Measurements from ENCODE around the gene SGO2. TPM values are rescaled to one million over a fixed set of nuclear protein-coding genes. Genes with fewer than 3 reads are reported as not detected.

SGO2 gene
- total and polyA plus RNA-seq, 2 experiments from 2014 or later: 6.3 to 14.5 TPM

- 95 to 99% methylated on average over 3 of the region's 3 CpGs for WGBS, 2 experiments (ENCODE audit: low coverage in 1 of 2, low lambda C conversion rate in 2 of 2, missing lambda C conversion rate in 2 of 2)
- Histone ChIP-seq H3K36me3 (ENCODE audit: low read depth) (no peaks in the 10 kb centered on the region), H3K9ac (no peak overlapping the region), H3F3A (ENCODE audit: insufficient read depth) (peaks cover 9% of the 10 kb centered on the region; the same call in 1 of the 2 replicates), H3K9me2 (ENCODE audit: insufficient read depth) (no peaks in the 10 kb centered on the region), H3K4me3 (no peak overlapping the region), H3K4me1 (ENCODE audit: insufficient read depth) (peaks cover 10% of the 10 kb centered on the region), H3K9me3 (ENCODE audit: low read depth) (no peaks in the 10 kb centered on the region), H3K4me2 (ENCODE audit: unreplicated experiment) (no peak overlapping the region), H3K27ac (no peak overlapping the region), H2AFZ (no peak overlapping the region), H4K20me1 (ENCODE audit: insufficient read depth) (no peaks in the 10 kb centered on the region), H3K27me3 (replicated peaks; ENCODE audit: insufficient read depth) (no peaks in the 10 kb centered on the region), H3K79me2 (ENCODE audit: insufficient read depth) (no peaks in the 10 kb centered on the region)
- TF ChIP-seq EZH2 (IDR thresholded peaks at IDR 0.05; ENCODE audit: insufficient read depth, poor library complexity, severe bottlenecking) (no peak), EZH2phosphoT487 (IDR thresholded peaks at IDR 0.05; ENCODE audit: insufficient read depth, low read depth) (no peak)
- DNase-seq: no peak
- in situ Hi-C loops (cut with MboI): no loop called here
These were observed 73.2 kb downstream of the SGO2 start for GRCh38 chr2:200599206-200599605.

- no peak overlapping the region for H3K4me3 ChIP-seq
- H3K9ac ChIP-seq: no peak overlapping the region
- H3F3A ChIP-seq (ENCODE audit: insufficient read depth): peaks cover 16% of the 10 kb centered on the region; the same call in 1 of the 2 replicates
- H3K4me1 ChIP-seq (ENCODE audit: insufficient read depth): peaks cover 18% of the 10 kb centered on the region
- H3K9me2 ChIP-seq (ENCODE audit: insufficient read depth): no peaks in the 10 kb centered on the region
- no peak overlapping the region for H3K4me2 ChIP-seq (ENCODE audit: unreplicated experiment)
- no peak overlapping the region for H2AFZ ChIP-seq
- in situ Hi-C loops (cut with MboI): no loop called here
- H3K27ac ChIP-seq: no peak overlapping the region
- no peaks in the 10 kb centered on the region for H4K20me1 ChIP-seq (ENCODE audit: insufficient read depth)
- no peaks in the 10 kb centered on the region for H3K9me3 ChIP-seq (ENCODE audit: low read depth)
- no peak for DNase-seq
- no peaks in the 10 kb centered on the region for H3K36me3 ChIP-seq (ENCODE audit: low read depth)
- H3K79me2 ChIP-seq (ENCODE audit: insufficient read depth): no peaks in the 10 kb centered on the region
- no peaks in the 10 kb centered on the region for H3K27me3 ChIP-seq (replicated peaks; ENCODE audit: insufficient read depth)
- no peak for TF ChIP-seq EZH2phosphoT487 (IDR thresholded peaks at IDR 0.05; ENCODE audit: insufficient read depth, low read depth)
- no peak for TF ChIP-seq EZH2 (IDR thresholded peaks at IDR 0.05; ENCODE audit: insufficient read depth, poor library complexity, severe bottlenecking)
- WGBS, 2 experiments (ENCODE audit: low coverage in 1 of 2, low lambda C conversion rate in 2 of 2, missing lambda C conversion rate in 2 of 2): 89 to 90% methylated on average over 7 of the region's 7 CpGs
These were observed 74.7 kb downstream of the SGO2 start for GRCh38 chr2:200600549-200601225.

DNA sequence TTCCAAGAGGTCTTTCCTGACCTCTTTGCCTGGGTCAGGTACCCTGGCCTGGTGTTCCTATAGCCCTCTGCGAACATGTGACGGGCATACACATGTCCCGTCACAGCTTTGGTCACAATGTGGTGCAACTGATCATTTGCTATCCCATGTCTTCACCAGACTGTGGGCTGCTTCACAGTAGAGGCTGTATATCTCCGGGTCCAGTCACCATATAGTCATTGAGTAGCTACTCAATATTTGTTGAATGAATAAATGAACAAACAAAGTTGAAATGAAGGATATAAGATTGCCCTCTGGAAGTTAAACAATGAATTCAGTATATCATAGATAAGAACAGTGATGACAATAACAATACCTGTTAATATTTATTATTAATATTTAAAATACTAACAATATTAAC, 76.6 kb downstream of the SGO2 start:
- DNase-seq: no peak
- Histone ChIP-seq H3K9me2 (ENCODE audit: insufficient read depth) (no peaks in the 10 kb centered on the region), H3K4me3 (no peak overlapping the region), H3F3A (ENCODE audit: insufficient read depth) (peaks cover 16% of the 10 kb centered on the region; the same call in 1 of the 2 replicates), H3K79me2 (ENCODE audit: insufficient read depth) (no peaks in the 10 kb centered on the region), H4K20me1 (ENCODE audit: insufficient read depth) (no peaks in the 10 kb centered on the region), H3K36me3 (ENCODE audit: low read depth) (no peaks in the 10 kb centered on the region), H3K4me1 (ENCODE audit: insufficient read depth) (peaks cover 18% of the 10 kb centered on the region), H2AFZ (no peak overlapping the region), H3K27me3 (replicated peaks; ENCODE audit: insufficient read depth) (no peaks in the 10 kb centered on the region), H3K9ac (no peak overlapping the region), H3K4me2 (ENCODE audit: unreplicated experiment) (no peak overlapping the region), H3K9me3 (ENCODE audit: low read depth) (no peaks in the 10 kb centered on the region), H3K27ac (no peak overlapping the region)
- in situ Hi-C loops (cut with MboI): no loop called here
- no peak for TF ChIP-seq EZH2 (IDR thresholded peaks at IDR 0.05; ENCODE audit: insufficient read depth, poor library complexity, severe bottlenecking)
- no peak for TF ChIP-seq EZH2phosphoT487 (IDR thresholded peaks at IDR 0.05; ENCODE audit: insufficient read depth, low read depth)
- 99 to 100% methylated on average over 4 of the region's 4 CpGs for WGBS, 2 experiments (ENCODE audit: low coverage in 1 of 2, low lambda C conversion rate in 2 of 2, missing lambda C conversion rate in 2 of 2)

DNA sequence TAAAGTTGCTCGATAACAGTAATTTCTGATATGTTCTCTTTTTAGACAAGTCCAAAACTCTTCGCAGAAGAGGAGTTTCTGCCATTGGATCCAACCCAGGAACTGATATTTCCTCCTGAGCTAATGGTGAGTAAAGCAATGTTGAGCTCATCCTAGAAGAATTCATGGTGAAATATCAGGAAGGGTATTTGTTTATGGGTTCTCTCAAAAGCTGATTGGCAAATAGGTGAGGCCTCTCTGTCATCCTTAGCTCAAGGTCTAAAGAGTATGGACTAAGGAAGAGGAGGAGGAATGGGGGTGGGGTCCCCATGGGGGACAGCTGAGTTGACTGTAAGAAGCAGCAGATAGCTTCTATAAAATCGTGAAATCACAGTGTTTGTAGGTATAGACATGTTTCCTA, 78.0 kb downstream of the SGO2 start:
- 68 to 70% methylated on average over 3 of the region's 3 CpGs for WGBS, 2 experiments (ENCODE audit: low coverage in 1 of 2, low lambda C conversion rate in 2 of 2, missing lambda C conversion rate in 2 of 2)
- H2AFZ ChIP-seq: peak overlapping the region; percentile 55
- TF ChIP-seq EZH2phosphoT487 (IDR thresholded peaks at IDR 0.05; ENCODE audit: insufficient read depth, low read depth): no peak
- no peak for TF ChIP-seq EZH2 (IDR thresholded peaks at IDR 0.05; ENCODE audit: insufficient read depth, poor library complexity, severe bottlenecking)
- DNase-seq: peak; percentile 77
- H3K79me2 ChIP-seq (ENCODE audit: insufficient read depth): no peaks in the 10 kb centered on the region
- in situ Hi-C loops (cut with MboI): no loop called here
- peaks cover 28% of the 10 kb centered on the region for H3F3A ChIP-seq (ENCODE audit: insufficient read depth)
- H3K27ac ChIP-seq: peak overlapping the region; percentile 61
- H3K9me2 ChIP-seq (ENCODE audit: insufficient read depth): no peaks in the 10 kb centered on the region
- H3K36me3 ChIP-seq (ENCODE audit: low read depth): peaks cover 3% of the 10 kb centered on the region; the same call in 1 of the 2 replicates
- peak overlapping the region; percentile 29; the same call in 1 of the 2 replicates for H3K4me3 ChIP-seq
- peaks cover 27% of the 10 kb centered on the region for H3K4me1 ChIP-seq (ENCODE audit: insufficient read depth)
- no peaks in the 10 kb centered on the region for H3K9me3 ChIP-seq (ENCODE audit: low read depth)
- peak overlapping the region; percentile 59 for H3K4me2 ChIP-seq (ENCODE audit: unreplicated experiment)
- no peak overlapping the region for H3K9ac ChIP-seq
- no peaks in the 10 kb centered on the region for H4K20me1 ChIP-seq (ENCODE audit: insufficient read depth)
- no peaks in the 10 kb centered on the region for H3K27me3 ChIP-seq (replicated peaks; ENCODE audit: insufficient read depth)
